Muscle of back (tissue), 13 donors: ENCODE data around the gene JUN. TPM values are rescaled to one million over a fixed set of nuclear protein-coding genes. Genes with fewer than 3 reads are reported as not detected.
A peak's percentile ranks its signal among the peaks of the same experiment; 100 is the strongest.

Experiments used
- DNase-seq, 3 donors: peaks; one replicate each; pipeline versions ENCODE4 v3.0.0 to v3.0.0-alpha.2; 2013
- long read RNA-seq, 9 donors: transcript quantifications; one replicate each; lab custom pipeline, GENCODE V29; 2026
- polyA plus RNA-seq, 10 donors: library from polyadenylated mRNA; unstranded; fragments of 120-200 nt; gene quantifications; one replicate each; pipeline ENCODE4 v1.2.1, GENCODE V29; 2013; ENCODE audit not compliant: insufficient read length in 10 of 10

JUN gene
- 100 to 1,000 TPM in 9 of 10 donors, 10 to 100 TPM in 1; 74.2 to 374 (median 155) TPM for polyA plus RNA-seq
- long read RNA-seq, donor 1, transcript JUN-201 (1 exons, 3,540 nt): major isoform, 388 of 388 reads
- long read RNA-seq, donor 1, partial matches to known transcripts: 0 of 388 reads
- long read RNA-seq, donor 1, other reads (novel, unspliced or antisense): 0 of 388 reads
- long read RNA-seq, donor 2, transcript JUN-201 (1 exons, 3,540 nt): major isoform, 119 of 119 reads
- long read RNA-seq, donor 2, partial matches to known transcripts: 0 of 119 reads
- long read RNA-seq, donor 2, other reads (novel, unspliced or antisense): 0 of 119 reads
- long read RNA-seq, donor 3, partial matches to known transcripts: 0 of 3 reads
- long read RNA-seq, donor 3, other reads (novel, unspliced or antisense): 0 of 3 reads
- long read RNA-seq, donor 4, transcript JUN-201 (1 exons, 3,540 nt): major isoform, 167 of 167 reads
- long read RNA-seq, donor 4, partial matches to known transcripts: 0 of 167 reads
- long read RNA-seq, donor 4, other reads (novel, unspliced or antisense): 0 of 167 reads
- long read RNA-seq, donor 5, transcript JUN-201 (1 exons, 3,540 nt): major isoform, 838 of 838 reads
- long read RNA-seq, donor 5, partial matches to known transcripts: 0 of 838 reads
- long read RNA-seq, donor 5, other reads (novel, unspliced or antisense): 0 of 838 reads
- long read RNA-seq, donor 6, transcript JUN-201 (1 exons, 3,540 nt): major isoform, 303 of 303 reads
- long read RNA-seq, donor 6, partial matches to known transcripts: 0 of 303 reads
- long read RNA-seq, donor 6, other reads (novel, unspliced or antisense): 0 of 303 reads
- long read RNA-seq, donor 7, transcript JUN-201 (1 exons, 3,540 nt): major isoform, 258 of 258 reads
- long read RNA-seq, donor 7, partial matches to known transcripts: 0 of 258 reads
- long read RNA-seq, donor 7, other reads (novel, unspliced or antisense): 0 of 258 reads
- long read RNA-seq, donor 8, transcript JUN-201 (1 exons, 3,540 nt): major isoform, 209 of 209 reads
- long read RNA-seq, donor 8, partial matches to known transcripts: 0 of 209 reads
- long read RNA-seq, donor 8, other reads (novel, unspliced or antisense): 0 of 209 reads
- long read RNA-seq, donor 9, transcript JUN-201 (1 exons, 3,540 nt): major isoform, 172 of 172 reads
- long read RNA-seq, donor 9, partial matches to known transcripts: 0 of 172 reads
- long read RNA-seq, donor 9, other reads (novel, unspliced or antisense): 0 of 172 reads

GRCh38 chr1:58783993-58784757 is at the start of gene JUN:
Gene JUN (minus strand): TSS chr1:58784047. CDS start chr1:58783070, 977 bp downstream.
- DNase-seq: peak; percentile 99 to 100 (median 100)

GRCh38 chr1:58833166-58833565 is 49.3 kb upstream of the JUN start:
- DNase-seq: no peak

- no peak for DNase-seq
Observed at GRCh38 chr1:58830291-58830690, 46.4 kb upstream of the JUN start.

DNA sequence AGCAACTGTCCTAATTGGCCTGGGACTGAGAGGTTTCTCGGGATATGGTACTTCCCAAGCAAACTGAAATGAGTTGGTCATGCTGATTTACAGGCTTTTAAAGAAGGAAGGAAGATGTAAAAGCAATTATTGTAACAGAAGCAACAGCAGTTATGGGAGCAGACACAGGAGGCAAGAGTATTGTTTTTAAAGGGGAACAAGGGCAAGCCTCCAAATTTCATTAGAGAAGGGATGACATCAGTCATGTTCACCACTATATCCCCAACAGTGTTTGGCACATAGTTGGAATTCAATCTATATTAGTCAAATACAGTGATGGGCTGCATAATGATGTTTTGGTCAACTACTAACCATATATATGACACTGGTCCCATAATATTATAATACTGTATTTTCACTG is 46.0 kb upstream of the JUN start:
- DNase-seq: peak in 1 of 3 donors; percentile 66

DNA sequence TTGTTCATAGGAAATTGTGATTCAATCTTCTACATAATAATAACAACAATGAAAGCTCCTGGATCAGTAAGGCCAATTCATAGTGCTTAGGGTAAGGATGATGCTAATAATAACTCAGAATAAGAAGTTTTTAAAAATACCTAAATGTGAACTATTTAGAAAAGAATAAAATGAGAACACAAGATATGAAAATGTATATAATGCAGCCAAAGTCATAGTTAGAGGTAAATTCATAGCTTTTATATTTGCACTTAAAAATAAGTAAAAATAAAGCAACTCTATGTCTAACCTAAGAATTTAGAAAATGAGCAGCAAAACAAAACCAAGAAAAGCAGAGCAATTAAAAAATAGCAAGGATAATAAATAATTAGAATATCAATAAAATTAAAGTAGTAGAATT is 43.5 kb upstream of the JUN start:
- no peak for DNase-seq

GRCh38 chr1:58824753-58825389 is 41.0 kb upstream of the JUN start:
- DNase-seq: no peak

GRCh38 chr1:58823481-58824010 is 39.7 kb upstream of the JUN start:
- peak in 1 of 3 donors; percentile 56 for DNase-seq

GRCh38 chr1:58821309-58821708 is 37.5 kb upstream of the JUN start:
- DNase-seq: no peak

DNA sequence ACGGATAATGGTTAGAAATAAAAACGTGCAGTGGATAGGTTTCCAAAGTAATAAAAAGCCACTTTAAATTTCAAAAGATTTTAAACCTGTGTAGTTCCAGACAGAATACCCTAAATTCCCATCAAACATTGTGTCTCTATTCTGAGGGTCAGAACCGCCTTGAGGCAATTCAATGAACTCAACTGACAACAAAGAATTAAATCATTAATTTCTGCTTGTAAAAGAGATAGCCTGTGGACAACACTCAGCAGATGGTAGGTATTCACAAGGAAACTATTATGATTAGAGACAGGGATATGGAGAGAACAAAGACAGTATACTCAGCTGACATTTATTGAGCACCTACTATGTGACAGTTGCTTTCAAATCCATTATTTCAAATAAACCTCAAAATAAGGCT is 35.1 kb upstream of the JUN start:
- DNase-seq: no peak

GRCh38 chr1:58818075-58818474 is 34.2 kb upstream of the JUN start:
- peak in 1 of 3 donors; percentile 94 for DNase-seq

DNA sequence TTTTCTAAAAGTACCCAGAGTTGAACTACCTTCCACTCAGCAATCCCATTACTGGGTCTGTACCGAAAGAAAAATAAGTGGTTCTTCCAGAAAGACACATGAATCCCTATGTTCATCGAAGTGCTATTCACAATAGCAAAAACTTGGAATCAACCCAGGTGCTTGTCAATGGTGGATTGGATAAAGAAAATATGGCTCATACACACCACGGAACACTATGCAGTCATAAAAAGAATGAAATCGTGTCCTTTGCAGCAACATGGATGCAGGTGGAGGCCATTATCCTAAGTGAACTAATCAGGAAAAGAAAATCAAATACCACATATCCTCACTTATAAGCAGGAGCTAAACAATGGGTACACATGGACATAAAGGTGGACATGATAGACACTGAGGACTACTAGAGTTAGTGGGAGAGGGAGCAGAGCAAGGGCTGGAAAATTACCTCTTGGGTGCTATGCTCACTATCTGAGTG is 32.9 kb upstream of the JUN start:
- no peak for DNase-seq

GRCh38 chr1:58816072-58816746 is 32.4 kb upstream of the JUN start:
- DNase-seq: peak; percentile 87 to 94 (median 89)

DNA sequence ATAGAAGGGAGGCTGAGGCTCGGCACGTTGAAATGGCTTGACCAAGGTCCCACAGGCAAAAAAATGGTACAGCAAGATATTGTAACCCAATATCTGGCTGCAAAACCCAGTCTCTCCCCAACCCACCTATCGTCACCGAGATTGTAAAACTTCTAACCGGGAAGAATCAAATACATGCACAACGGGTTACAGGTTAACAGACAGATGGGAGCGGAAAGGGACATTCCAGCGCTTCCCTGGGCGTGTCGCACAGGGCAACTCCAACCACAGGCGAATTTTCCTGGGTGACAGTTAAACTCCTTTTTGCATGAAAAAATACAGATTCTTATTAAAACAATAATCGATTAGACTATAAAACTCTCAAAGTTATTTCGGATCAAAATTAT is 31.8 kb upstream of the JUN start:
- DNase-seq: peak in 1 of 3 donors; percentile 27

DNA sequence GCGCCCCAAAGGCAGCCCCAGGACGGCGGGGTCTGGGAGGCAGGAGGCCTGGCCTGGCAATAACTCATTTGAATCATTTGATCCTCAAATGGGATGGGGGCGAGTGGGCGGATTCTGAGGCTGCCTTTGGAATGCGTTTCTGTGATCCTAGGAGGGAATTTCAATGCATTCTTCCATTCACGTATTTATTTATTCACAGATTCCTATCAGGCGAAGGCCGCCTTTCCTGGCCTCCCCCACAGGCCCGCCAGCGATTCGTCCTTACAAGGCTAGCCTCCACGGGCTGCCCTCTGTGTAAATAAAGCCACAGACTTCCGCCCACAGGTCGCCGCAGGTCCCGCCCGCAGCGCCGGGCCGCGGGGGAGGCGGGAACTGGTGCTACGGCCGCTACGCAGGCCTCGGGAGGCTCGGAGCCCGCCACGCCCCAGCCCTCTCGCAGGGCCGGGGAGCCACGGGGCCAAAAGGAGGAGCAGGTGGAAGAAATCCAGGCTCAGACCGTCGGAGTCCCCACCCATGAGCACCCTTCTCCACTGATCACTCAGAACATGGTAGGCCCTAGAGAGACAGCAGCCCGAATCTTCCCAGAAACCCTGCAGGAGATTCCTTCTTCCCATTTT is 31.3 kb upstream of the JUN start:
- DNase-seq: peak; percentile 57 to 81 (median 71)

- DNase-seq: peak in 2 of 3 donors; percentile 37 to 68
Observed at GRCh38 chr1:58814251-58815068, 30.6 kb upstream of the JUN start.

GRCh38 chr1:58813801-58814200 is 30.0 kb upstream of the JUN start:
- peak in 1 of 3 donors; percentile 26 for DNase-seq

DNA sequence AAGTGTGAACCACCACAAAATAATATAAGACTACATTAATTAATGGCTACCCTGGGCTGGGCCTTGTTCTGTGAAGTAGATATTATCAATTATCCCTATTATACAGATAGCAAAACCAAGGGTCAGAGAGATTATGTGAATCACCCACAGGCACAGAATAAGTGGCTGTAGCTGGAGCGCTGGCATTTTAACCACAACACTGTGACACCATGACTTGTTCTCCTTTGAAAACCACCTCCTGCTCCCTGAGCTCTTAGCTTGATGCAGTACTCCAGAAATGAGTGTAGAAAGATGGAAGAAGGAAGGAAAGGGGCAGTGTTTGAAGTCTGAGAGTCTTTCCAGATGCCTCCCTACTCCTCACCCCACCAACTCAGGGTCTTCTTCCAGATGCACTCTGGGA is 29.5 kb upstream of the JUN start:
- no peak for DNase-seq

DNA sequence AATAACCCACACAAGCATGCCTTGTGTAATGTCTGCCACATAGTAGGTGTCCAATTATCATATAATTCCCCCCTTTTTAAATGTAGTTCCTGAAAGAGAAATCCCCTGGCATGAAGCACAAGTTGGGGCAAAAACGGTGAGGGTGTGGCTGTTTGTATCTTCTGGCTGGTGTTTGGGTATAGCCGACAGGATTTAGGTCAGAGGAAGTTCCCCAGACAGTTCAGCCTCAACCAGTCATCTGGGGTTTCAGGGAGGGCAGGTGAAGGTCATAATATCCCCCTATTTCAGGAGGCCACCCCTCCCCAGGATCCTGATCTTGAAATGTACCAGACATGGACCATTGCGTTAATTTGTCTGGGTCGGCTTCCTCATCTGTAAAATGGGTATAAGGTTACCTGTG is 29.1 kb upstream of the JUN start:
- no peak for DNase-seq
